ENCODE data around the gene IL4R. TPM values are rescaled to one million over a fixed set of nuclear protein-coding genes. Genes with fewer than 3 reads are reported as not detected.

Gene IL4R
- total RNA-seq, 1 experiment from 2014 or later: 28.9 TPM

- ATAC-seq: no peak
- H3K9me3 ChIP-seq (ENCODE audit: control insufficient read depth, insufficient read depth, low read depth, low read length): no peaks in the 10 kb centered on the region
- TF ChIP-seq SIN3A (IDR thresholded peaks at IDR 0.05; ENCODE audit: borderline replicate concordance, insufficient read depth, low read depth, low read length) (no peak), POLR2AphosphoS5 (IDR thresholded peaks at IDR 0.05; ENCODE audit: low read depth, low read length) (no peak), CTCF (IDR thresholded peaks at IDR 0.05) (no peak), TCF7L2 (IDR thresholded peaks at IDR 0.05; ENCODE audit: low read depth, low read length) (no peak), REST (IDR thresholded peaks at IDR 0.05; ENCODE audit: insufficient read depth in 1 of 2, low read depth in 2 of 2, low read length in 1 of 2) (no peak)
- H3K36me3 ChIP-seq (ENCODE audit: control insufficient read depth, insufficient read depth, low read length): no peaks in the 10 kb centered on the region
- intact Hi-C loops (cut with micrococcal nuclease; ENCODE audit: unreplicated experiment) (no loop called here), in situ Hi-C loops (cut with HindIII; ENCODE audit: low pct_unique_long_range_greater_than_20kb, low sequenced_read_pairs) (no loop called here)
- H3K4me3 ChIP-seq (ENCODE audit: low read depth in 2 of 2, low read length in 2 of 2): no peak overlapping the region
- no peak overlapping the region for H3K27ac ChIP-seq (ENCODE audit: low read length)
- H3K27me3 ChIP-seq (ENCODE audit: control insufficient read depth, insufficient read depth, low read length): no peaks in the 10 kb centered on the region
- BruUV-seq (replicated peaks): no TSS peak
- no peak for DNase-seq (ENCODE audit: low read depth, low spot score)
- no peaks in the 10 kb centered on the region for H3K4me1 ChIP-seq (ENCODE audit: control insufficient read depth, insufficient read depth, low read length)
- ChIA-PET CTCF (no interaction called here), POLR2A (no interaction called here)
Measured at GRCh38 chr16:27291106-27291505, 22.7 kb upstream of the IL4R start.

GRCh38 chr16:27291722-27292240, 22.0 kb upstream of the IL4R start:
- intact Hi-C loops (cut with micrococcal nuclease; ENCODE audit: unreplicated experiment): no loop called here
- DNase-seq (ENCODE audit: low read depth, low spot score) (no peak), ATAC-seq (no peak)
- H3K27ac ChIP-seq (ENCODE audit: low read length): no peak overlapping the region
- no peaks in the 10 kb centered on the region for H3K4me1 ChIP-seq (ENCODE audit: control insufficient read depth, insufficient read depth, low read length)
- H3K36me3 ChIP-seq (ENCODE audit: control insufficient read depth, insufficient read depth, low read length): no peaks in the 10 kb centered on the region
- H3K27me3 ChIP-seq (ENCODE audit: control insufficient read depth, insufficient read depth, low read length): no peaks in the 10 kb centered on the region
- CTCF ChIA-PET: no interaction called here
- in situ Hi-C loops (cut with HindIII; ENCODE audit: low pct_unique_long_range_greater_than_20kb, low sequenced_read_pairs): no loop called here
- POLR2A ChIA-PET: no interaction called here
- BruUV-seq (replicated peaks): no TSS peak
- TF ChIP-seq SIN3A (IDR thresholded peaks at IDR 0.05; ENCODE audit: borderline replicate concordance, insufficient read depth, low read depth, low read length) (no peak), CTCF (IDR thresholded peaks at IDR 0.05) (no peak), POLR2AphosphoS5 (IDR thresholded peaks at IDR 0.05; ENCODE audit: low read depth, low read length) (no peak), TCF7L2 (IDR thresholded peaks at IDR 0.05; ENCODE audit: low read depth, low read length) (no peak), REST (IDR thresholded peaks at IDR 0.05; ENCODE audit: insufficient read depth in 1 of 2, low read depth in 2 of 2, low read length in 1 of 2) (no peak)
- no peak overlapping the region for H3K4me3 ChIP-seq (ENCODE audit: low read depth in 2 of 2, low read length in 2 of 2)
- H3K9me3 ChIP-seq (ENCODE audit: control insufficient read depth, insufficient read depth, low read depth, low read length): no peaks in the 10 kb centered on the region

All from Panc1 (cell line).